HG03439 (cell line): ENCODE results near the gene CXXC1.
A peak's percentile ranks its signal among the peaks of the same experiment; 100 is the strongest.
"Not testable (repeated sequence)": the region's sequence is repeated elsewhere in the genome, so short reads cannot be mapped to it uniquely, and the experiment has no call there.

Experiments used
- ATAC-seq: cut with Tn5 transposase; IDR thresholded peaks from one replicate; pipeline ENCODE4 v1.9.1; 2021; ENCODE audit warnings: mild to moderate bottlenecking, moderate library complexity; ENCODE audit not compliant: unreplicated experiment

CXXC1 gene

GRCh38 chr18:50298443-50299284 is 11.2 kb upstream of the CXXC1 start:
- no peak for ATAC-seq

GRCh38 chr18:50297621-50298442 is 10.3 kb upstream of the CXXC1 start:
- peak; percentile 99 for ATAC-seq

- ATAC-seq, result no peak
Measured at GRCh38 chr18:50293039-50293438, 5.5 kb upstream of the CXXC1 start.

- no peak for ATAC-seq
Measured at GRCh38 chr18:50289108-50289443, 1.6 kb upstream of the CXXC1 start.

- not testable (repeated sequence) for ATAC-seq
Measured at GRCh38 chr18:50288348-50289107, 1.0 kb upstream of the CXXC1 start.

DNA sequence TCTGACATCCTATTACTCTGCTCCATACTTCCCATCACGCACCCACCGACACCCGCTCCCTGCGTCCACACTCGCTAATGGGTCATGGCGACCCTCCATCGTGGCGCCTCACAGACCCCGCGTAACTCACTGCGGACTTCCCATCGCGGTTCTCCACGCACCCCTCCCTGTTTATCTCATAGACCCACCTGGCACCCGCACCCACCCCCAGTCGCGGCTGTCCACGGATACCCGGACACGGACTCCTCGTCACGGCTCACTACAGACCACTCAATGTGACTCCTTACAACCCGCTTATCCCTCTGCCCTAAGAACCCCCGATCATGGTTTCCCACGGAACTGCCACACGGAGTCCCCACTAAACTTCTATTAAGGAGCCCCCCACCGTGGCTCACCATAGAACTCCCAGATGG is 458 bp downstream of the CXXC1 start:
- no peak for ATAC-seq

- ATAC-seq, result no peak
Measured at GRCh38 chr18:50286391-50287027, 983 bp downstream of the CXXC1 start.

DNA sequence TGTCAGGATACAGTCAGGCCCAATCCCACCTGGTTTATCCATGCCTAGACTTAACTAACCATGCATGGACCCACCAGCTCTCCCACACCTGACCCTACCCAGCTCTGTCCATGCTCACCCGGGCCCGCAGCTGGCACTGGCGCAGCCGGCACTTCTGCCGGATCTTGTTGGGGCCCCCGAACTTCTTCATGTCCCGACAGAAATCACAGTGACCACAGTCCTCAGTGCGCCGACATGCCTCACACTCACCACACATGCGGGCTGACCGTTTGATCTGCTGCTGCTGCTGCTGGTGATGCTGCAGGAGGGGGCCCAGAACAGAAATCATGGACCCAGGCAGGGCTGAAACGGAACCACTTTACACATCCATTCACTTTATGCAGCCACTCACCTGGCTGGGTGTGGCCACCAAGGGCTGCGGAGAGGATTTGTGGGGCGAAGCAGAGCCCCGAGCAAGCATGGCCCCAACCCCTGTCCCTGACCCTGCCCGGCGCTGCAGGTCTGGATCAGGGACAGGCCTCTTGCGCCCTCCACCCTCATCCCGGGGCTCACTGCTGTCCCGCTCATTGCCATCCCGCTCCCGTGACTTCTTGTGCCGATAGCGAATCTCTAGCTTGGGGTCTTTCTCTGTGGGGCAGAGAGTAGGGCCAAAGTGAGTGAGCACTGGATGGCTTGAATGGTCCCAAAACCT is 1.7 kb downstream of the CXXC1 start:
- no peak for ATAC-seq

- no peak for ATAC-seq
Measured at GRCh38 chr18:50285071-50285470, 2.4 kb downstream of the CXXC1 start.

GRCh38 chr18:50284255-50284885 is 3.1 kb downstream of the CXXC1 start:
- no peak for ATAC-seq

DNA sequence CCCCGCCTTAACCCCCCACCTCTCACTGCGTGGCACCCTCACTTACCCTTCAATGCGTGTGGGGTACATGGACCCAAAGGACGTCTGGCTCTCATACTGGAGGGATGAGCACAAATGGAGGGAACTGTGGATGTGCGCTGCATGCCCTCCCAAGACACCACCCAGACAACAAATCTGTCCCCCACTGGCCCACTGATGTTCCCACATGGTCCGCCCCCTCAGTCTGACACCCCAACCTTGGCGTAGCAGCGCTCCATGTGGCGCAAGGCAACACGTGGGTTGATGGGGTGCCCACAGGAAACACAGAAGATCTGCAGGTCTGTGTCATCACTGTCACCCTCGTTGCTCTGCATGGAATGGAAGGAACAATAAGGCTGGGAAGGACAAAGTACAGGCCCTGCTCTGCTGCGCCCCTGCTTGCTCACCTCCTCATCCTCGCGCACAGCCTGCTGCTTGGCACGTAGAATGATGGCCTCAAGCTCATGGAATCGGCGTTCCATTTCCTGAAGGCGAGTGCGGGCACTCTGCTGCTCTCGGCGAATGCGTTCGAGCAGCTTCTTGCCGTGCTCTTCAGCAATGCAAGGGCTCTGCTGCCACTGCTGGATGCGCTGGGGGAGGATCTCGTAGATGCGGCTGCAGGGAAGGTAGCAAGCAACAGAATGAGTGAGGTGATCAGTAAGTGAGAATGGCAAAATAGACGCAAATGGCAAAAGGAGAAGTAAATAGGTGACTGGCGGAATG is 3.9 kb downstream of the CXXC1 start:
- no peak for ATAC-seq

DNA sequence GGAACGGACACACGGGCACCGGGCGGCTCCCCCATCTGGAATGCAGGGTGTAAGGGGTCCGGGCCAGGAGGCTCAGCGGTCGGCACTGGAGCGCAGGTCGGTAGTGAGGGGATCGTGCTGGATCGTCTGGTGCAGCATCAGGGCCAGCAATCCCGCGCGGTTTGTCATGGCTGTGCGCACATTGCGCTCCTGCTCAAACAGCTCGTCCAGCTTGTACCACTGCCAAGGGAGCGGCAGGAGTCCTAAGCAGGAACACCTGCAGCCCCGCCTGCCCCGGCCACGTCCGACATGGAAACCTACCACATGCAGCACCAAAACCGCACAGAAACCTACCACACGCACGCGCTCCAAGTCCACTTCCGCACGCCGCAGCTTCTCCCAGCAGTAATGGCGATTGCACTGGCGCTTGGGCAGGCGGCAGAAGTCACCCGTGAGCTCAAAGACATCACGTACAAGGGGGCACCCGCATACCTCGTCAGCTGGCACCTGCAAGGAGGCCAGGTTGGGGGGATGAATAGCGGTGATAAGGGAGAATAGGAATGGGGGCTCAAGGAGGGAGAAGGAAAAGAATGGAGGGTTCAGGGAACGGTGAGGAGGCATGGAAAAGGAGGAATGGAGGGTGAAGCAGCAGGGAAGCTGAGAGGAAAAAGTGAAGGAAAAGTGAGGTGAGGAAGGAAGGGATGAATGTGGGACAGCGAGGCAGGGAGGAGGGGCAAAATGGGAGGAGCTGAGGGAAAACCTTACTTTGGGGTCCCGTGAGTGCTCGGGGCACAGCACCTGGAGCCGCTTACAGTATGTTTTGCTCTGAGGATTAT is 4.8 kb downstream of the CXXC1 start:
- ATAC-seq, result no peak

- no peak for ATAC-seq
Measured at GRCh38 chr18:50281972-50282520, 5.4 kb downstream of the CXXC1 start.

- peak; percentile 83 for ATAC-seq
Measured at GRCh38 chr18:50281295-50281971, 6.1 kb downstream of the CXXC1 start, which contains the start of gene MBD1. Gene MBD1, minus strand, starts transcription at chr18:50281523. Its CDS starts 1,531 bp downstream, at chr18:50279992.

DNA sequence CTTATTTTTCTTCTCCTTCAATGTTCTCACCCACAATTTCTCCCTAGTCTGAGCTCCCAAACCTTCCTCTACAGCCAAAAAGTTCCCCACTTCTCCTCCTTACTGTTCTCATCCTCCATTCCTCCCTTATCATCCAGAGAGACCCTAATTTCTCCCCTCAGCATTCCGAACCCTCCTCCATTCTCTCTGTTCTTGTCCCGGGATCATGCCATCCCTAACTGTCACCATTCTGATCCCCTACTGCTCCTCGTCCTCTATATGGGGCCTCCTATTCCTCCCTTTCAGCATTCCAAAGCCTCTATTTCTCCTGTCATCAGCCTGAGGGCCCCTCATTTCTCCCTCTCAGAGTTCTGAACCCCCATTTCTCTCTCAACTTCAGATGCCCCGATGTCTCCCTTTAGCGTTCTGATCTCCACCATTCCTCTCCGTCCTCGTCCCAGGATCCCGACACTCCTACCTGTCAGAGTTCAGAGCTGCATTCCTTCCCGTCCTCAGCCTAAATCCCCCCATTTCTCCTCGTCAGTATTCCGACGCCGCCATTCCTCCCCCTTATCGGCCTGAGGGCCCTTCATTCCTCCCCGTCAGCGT is 6.7 kb downstream of the CXXC1 start:
- ATAC-seq, result no peak

- no peak for ATAC-seq
Measured at GRCh38 chr18:50279752-50280151, 7.7 kb downstream of the CXXC1 start.

DNA sequence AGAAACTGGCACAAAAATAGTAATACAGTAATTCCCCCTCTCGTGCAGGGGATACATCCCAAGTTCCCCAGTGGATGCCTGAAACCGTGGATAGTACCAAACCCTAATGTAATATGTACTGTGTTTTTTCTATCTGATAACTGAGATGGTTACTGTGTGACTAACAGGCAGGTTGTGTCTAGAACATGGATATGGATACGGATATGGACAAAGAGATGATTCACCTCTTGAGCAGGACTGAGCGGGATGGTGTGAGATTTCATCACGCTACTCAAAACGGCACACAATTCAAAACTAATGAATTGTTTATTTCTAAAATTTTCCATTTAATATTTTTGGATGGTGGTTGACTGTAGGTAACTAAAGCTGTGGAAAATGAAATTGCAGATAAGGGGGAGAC is 9.6 kb downstream of the CXXC1 start:
- ATAC-seq, result no peak
